ENCODE results near the gene SLCO2A1.

Gene SLCO2A1

DNA sequence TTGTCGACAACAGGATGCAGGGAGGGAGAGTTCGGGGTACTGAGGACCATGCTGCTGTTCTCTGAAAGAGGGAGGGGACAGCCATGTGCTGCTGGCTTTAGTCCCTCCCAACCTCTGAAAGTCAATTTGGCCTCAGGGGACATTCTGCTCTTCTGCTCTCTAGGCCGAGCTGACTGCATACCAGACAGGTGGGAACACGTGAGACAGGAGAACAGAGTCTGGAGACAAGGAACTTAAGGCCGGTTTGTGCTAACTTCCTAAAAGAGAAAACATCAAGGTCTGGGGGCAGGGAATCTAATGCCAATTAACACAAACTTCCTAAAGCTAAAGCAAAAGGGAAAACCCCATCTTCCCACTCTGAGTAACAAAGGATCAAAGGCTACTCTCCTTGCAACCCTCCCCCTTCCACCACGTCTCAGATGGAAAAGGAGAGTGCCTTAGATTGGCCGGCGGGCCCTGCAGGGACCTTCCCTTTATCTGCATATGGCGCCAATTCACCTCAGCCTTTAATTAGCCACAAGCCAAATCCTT lies 41.0 kb downstream of the SLCO2A1 start:
- no peaks in the 10 kb centered on the region for H3K9me3 ChIP-seq
- no peak overlapping the region for H3K4me3 ChIP-seq (ENCODE audit: low read depth in 1 of 2, low read length in 1 of 2)
- H3K27ac ChIP-seq, result no peak overlapping the region
- H3K36me3 ChIP-seq, result no peaks in the 10 kb centered on the region
- no peaks in the 10 kb centered on the region for H3K27me3 ChIP-seq
- H3K4me1 ChIP-seq (ENCODE audit: control insufficient read depth in 1 of 2, insufficient read depth in 1 of 2, low read depth in 1 of 2, low read length in 1 of 2), result no peaks in the 10 kb centered on the region
- TF ChIP-seq, protein P1, sequence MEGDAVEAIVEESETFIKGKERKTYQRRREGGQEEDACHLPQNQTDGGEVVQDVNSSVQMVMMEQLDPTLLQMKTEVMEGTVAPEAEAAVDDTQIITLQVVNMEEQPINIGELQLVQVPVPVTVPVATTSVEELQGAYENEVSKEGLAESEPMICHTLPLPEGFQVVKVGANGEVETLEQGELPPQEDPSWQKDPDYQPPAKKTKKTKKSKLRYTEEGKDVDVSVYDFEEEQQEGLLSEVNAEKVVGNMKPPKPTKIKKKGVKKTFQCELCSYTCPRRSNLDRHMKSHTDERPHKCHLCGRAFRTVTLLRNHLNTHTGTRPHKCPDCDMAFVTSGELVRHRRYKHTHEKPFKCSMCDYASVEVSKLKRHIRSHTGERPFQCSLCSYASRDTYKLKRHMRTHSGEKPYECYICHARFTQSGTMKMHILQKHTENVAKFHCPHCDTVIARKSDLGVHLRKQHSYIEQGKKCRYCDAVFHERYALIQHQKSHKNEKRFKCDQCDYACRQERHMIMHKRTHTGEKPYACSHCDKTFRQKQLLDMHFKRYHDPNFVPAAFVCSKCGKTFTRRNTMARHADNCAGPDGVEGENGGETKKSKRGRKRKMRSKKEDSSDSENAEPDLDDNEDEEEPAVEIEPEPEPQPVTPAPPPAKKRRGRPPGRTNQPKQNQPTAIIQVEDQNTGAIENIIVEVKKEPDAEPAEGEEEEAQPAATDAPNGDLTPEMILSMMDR (IDR thresholded peaks at IDR 0.05), result no peak

DNA sequence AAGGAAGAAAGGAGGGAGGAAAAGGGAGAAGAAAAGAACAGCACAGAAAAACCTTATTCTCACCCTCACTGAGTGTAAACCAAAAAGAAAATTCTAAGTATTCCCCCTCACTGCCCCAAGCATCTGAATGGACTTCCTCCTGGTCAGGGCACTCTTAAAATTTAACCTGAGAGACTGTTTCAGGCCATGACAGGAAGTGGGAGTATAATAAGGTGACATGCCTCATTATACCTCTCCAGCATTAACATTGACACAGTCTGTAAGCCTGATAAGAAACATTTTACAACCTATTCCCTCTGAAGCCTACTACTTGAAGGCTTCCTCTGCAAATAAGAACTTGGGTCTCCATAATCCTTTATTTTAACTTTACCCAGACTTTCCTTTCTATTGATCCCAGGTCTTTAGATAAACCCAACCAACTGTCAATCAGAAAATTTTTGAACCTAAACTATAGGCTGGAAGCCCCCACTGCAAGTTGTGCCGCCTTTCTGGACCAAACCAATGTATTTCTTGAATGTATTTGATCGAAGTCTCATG lies 41.7 kb downstream of the SLCO2A1 start:
- TF ChIP-seq, protein P1 (IDR thresholded peaks at IDR 0.05), result no peak
- Histone ChIP-seq H3K27me3 (no peaks in the 10 kb centered on the region), H3K9me3 (no peaks in the 10 kb centered on the region), H3K36me3 (no peaks in the 10 kb centered on the region), H3K27ac (no peak overlapping the region), H3K4me1 (ENCODE audit: control insufficient read depth in 1 of 2, insufficient read depth in 1 of 2, low read depth in 1 of 2, low read length in 1 of 2) (no peaks in the 10 kb centered on the region), H3K4me3 (ENCODE audit: low read depth in 1 of 2, low read length in 1 of 2) (no peak overlapping the region)

DNA sequence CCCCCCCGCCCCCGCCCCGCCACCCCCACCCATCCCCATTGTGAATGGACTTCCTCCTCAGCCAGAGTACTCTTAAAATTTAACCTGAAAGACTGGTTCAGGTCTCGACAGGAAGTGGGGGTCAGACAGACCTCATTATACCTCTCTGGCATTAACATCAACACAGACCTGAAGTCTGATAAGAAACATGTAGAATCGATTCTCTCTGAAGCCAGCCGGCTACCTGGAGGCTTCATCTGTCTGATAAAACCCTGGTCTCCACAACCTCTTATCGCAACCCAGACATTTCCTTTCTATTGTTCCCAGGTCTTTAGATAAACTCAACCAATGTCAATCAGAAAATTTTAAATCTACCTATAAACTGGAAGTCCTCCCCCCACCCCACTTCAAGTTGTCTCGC lies 42.6 kb downstream of the SLCO2A1 start:
- Histone ChIP-seq H3K27ac (no peak overlapping the region), H3K27me3 (no peaks in the 10 kb centered on the region), H3K9me3 (no peaks in the 10 kb centered on the region), H3K36me3 (no peaks in the 10 kb centered on the region), H3K4me3 (ENCODE audit: low read depth in 1 of 2, low read length in 1 of 2) (no peak overlapping the region), H3K4me1 (ENCODE audit: control insufficient read depth in 1 of 2, insufficient read depth in 1 of 2, low read depth in 1 of 2, low read length in 1 of 2) (no peaks in the 10 kb centered on the region)
- TF ChIP-seq, protein P1 (IDR thresholded peaks at IDR 0.05), result no peak

DNA sequence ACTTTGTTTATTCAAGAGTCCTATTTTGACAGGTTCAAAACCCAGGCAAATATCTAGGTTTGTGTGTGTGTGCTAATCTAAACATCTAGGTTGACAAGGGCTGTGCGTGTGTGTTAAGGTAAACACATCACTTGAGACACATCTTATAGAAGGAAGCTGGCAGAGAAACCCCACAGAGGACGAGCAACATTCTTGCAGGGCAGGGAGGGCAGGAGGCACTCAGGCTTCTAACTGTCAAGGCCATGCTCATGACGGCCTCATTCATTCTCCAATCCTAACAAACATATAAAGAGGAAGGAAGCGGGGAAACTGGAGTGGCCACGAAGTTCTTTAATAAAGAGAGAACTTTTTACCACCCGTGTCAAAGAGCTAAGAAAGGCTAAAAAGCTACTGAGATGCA lies 43.4 kb downstream of the SLCO2A1 start:
- H3K4me1 ChIP-seq (ENCODE audit: control insufficient read depth in 1 of 2, insufficient read depth in 1 of 2, low read depth in 1 of 2, low read length in 1 of 2), result no peaks in the 10 kb centered on the region
- H3K36me3 ChIP-seq, result no peaks in the 10 kb centered on the region
- H3K27me3 ChIP-seq, result no peaks in the 10 kb centered on the region
- H3K27ac ChIP-seq, result no peak overlapping the region
- no peaks in the 10 kb centered on the region for H3K9me3 ChIP-seq
- H3K4me3 ChIP-seq (ENCODE audit: low read depth in 1 of 2, low read length in 1 of 2), result no peak overlapping the region
- TF ChIP-seq, protein P1 (IDR thresholded peaks at IDR 0.05), result no peak

DNA sequence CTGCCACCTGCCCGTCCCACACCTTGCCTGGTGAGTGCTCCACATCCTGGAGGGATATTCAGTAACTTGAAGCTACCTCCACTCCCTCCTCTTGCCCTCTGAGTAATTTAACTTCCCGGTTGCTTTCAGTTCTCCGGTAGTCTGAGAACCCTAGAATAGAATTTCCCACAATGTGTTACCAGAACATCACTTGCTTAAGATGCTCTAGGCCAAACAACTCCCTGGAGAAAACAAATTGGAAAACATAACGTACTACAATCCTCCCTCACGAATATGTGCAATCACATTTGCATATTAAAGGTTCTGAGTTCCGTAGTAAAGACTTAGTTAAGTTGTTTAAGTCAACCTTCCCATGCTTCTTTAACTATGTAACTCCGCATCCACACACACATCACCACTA lies 44.8 kb downstream of the SLCO2A1 start:
- no peak overlapping the region for H3K27ac ChIP-seq

More for the DNA sequence above, 44.8 kb downstream of the SLCO2A1 start:
- TF ChIP-seq, protein P1 (IDR thresholded peaks at IDR 0.05), result no peak
- Histone ChIP-seq H3K36me3 (no peaks in the 10 kb centered on the region), H3K9me3 (no peaks in the 10 kb centered on the region), H3K27me3 (no peaks in the 10 kb centered on the region), H3K4me1 (ENCODE audit: control insufficient read depth in 1 of 2, insufficient read depth in 1 of 2, low read depth in 1 of 2, low read length in 1 of 2) (no peaks in the 10 kb centered on the region), H3K4me3 (ENCODE audit: low read depth in 1 of 2, low read length in 1 of 2) (no peak overlapping the region)

Measured in neutrophil (primary cell).